ENCODE results near the gene ARV1.

GRCh38 chr1:230972855-230973271, 6.0 kb upstream of the ARV1 start:
- TF ChIP-seq CTCF (IDR thresholded peaks at IDR 0.05 in 2 of 3, conservative IDR thresholded peaks at IDR 0.05 in 1 of 3; ENCODE audit: borderline replicate concordance in 1 of 3, insufficient read depth in 1 of 3, low read depth in 2 of 3, low read length in 2 of 3) (no peak), POLR2AphosphoS5 (IDR thresholded peaks at IDR 0.05; ENCODE audit: low read depth, low read length) (no peak), REST (IDR thresholded peaks at IDR 0.05; ENCODE audit: low read depth) (no peak)

All from HCT116 (cell line).